ENCODE measurements around the gene PSMG4. TPM values are rescaled to one million over a fixed set of nuclear protein-coding genes. Genes with fewer than 3 reads are reported as not detected.

PSMG4 gene
- total and polyA plus RNA-seq, 2 of the 8 experiments (the other 6 are each of a cell fraction or from before 2014, with no cell fraction given) = 40.6 to 113 TPM

- DNase-seq (ENCODE audit: low read depth in 1 of 2, low spot score in 2 of 2) (no peak), FAIRE-seq (no peak)
- H3K4ac ChIP-seq (replicated peaks; ENCODE audit: insufficient read length, low read depth, low read length) = no peak overlapping the region
- no peak overlapping the region for H2BK20ac ChIP-seq (ENCODE audit: low read length)
- H3K27me3 ChIP-seq (replicated peaks in 1 of 4; ENCODE audit: control insufficient read depth in 3 of 4, extremely low read depth in 1 of 4, insufficient read depth in 3 of 4, low read length in 3 of 4) = no peaks in the 10 kb centered on the region
- ChIA-PET CTCF (ENCODE audit: partially characterized antibody) (interaction anchor here (1.0 to 12.9 kb wide), 4 partner anchors 11 to 120 kb away, joined by 3 to 263 read pairs (median 4); partner anchors contain the start of gene TUBB2B), POLR2A (ENCODE audit: partially characterized antibody) (interaction anchor here (0.6 to 10.7 kb wide), 3 partner anchors 16 to 98 kb away, joined by 3 to 122 read pairs (median 4); partner anchors contain the start of gene TUBB2B)
- no peaks in the 10 kb centered on the region for H3K9me3 ChIP-seq (ENCODE audit: insufficient read depth in 2 of 2, low read depth in 1 of 2, low read length in 1 of 2)
- H2BK15ac ChIP-seq (ENCODE audit: low read length) = no peak overlapping the region
- H3K23me2 ChIP-seq (ENCODE audit: low read depth, low read length) = no peaks in the 10 kb centered on the region
- H3K4me2 ChIP-seq (ENCODE audit: insufficient read depth in 1 of 2, low read depth in 2 of 2, low read length in 2 of 2) = no peak overlapping the region
- no peak for TF ChIP-seq HDAC6 (IDR thresholded peaks at IDR 0.05; ENCODE audit: low read depth, low read length)
- TF ChIP-seq BCL11A (IDR thresholded peaks at IDR 0.05; ENCODE audit: low read depth in 2 of 2, low read length in 2 of 2) = no peak
- TF ChIP-seq EZH2 (IDR thresholded peaks at IDR 0.05; ENCODE audit: low read depth, low read length, severe bottlenecking) = no peak
- no peak for TF ChIP-seq MAFK (IDR thresholded peaks at IDR 0.05; ENCODE audit: low read depth, low read length)
- H3K36me3 ChIP-seq (ENCODE audit: control insufficient read depth in 2 of 4, insufficient read depth in 4 of 4, low read length in 3 of 4) = no peaks in the 10 kb centered on the region
- H3K9ac ChIP-seq (replicated peaks in 1 of 4; ENCODE audit: extremely low read depth in 1 of 4, low read depth in 3 of 4, low read length in 3 of 4) = no peak overlapping the region
- H4K8ac ChIP-seq (ENCODE audit: extremely low read depth, insufficient read depth, low read length) = no peak overlapping the region
- H3K27ac ChIP-seq (ENCODE audit: low read depth, low read length) = no peak overlapping the region
- no peak overlapping the region for H2BK12ac ChIP-seq (ENCODE audit: low read depth, low read length)
- no peaks in the 10 kb centered on the region for H3K79me1 ChIP-seq (ENCODE audit: low read depth, low read length)
- H3K23ac ChIP-seq (ENCODE audit: insufficient read length) = no peak overlapping the region
- no peak overlapping the region for H3K18ac ChIP-seq (ENCODE audit: extremely low read depth, low read length)
- peaks cover 0 to 9% (median 6%) of the 10 kb centered on the region in 4 experiments; a peak in 5 of 7 replicates for H3K4me1 ChIP-seq (replicated peaks in 1 of 4; ENCODE audit: control insufficient read depth in 3 of 4, insufficient read depth in 4 of 4, low read length in 3 of 4)
- H3K4me3 ChIP-seq (ENCODE audit: extremely low read depth in 1 of 4, insufficient read depth in 2 of 4, low read depth in 3 of 4, low read length in 4 of 4) = no peak overlapping the region
- no peak overlapping the region for H2BK5ac ChIP-seq (ENCODE audit: low read depth, low read length)
- no peak overlapping the region for H3K14ac ChIP-seq (ENCODE audit: insufficient read length)
- H3K56ac ChIP-seq (replicated peaks; ENCODE audit: insufficient read length, low read depth, low read length) = no peak overlapping the region
- no peak overlapping the region for H4K91ac ChIP-seq (replicated peaks; ENCODE audit: insufficient read length, low read length)
- H2BK120ac ChIP-seq (replicated peaks; ENCODE audit: low read depth, low read length) = no peak overlapping the region
- H3K79me2 ChIP-seq (ENCODE audit: control insufficient read depth in 1 of 2, insufficient read depth in 2 of 2, low read length in 2 of 2) = no peaks in the 10 kb centered on the region
- no peak overlapping the region for H2AFZ ChIP-seq (ENCODE audit: low read length)
- no peaks in the 10 kb centered on the region for H4K20me1 ChIP-seq (replicated peaks in 1 of 2; ENCODE audit: control insufficient read depth in 1 of 2, insufficient read depth in 2 of 2, low read length in 2 of 2)
- H4K5ac ChIP-seq (ENCODE audit: insufficient read length, low read depth, low read length) = no peak overlapping the region
- WGBS, 2 experiments (ENCODE audit: extremely low coverage in 1 of 2, insufficient coverage in 1 of 2, insufficient read length in 1 of 2, insufficient replicate concordance in 2 of 2, low coverage in 1 of 2, low lambda C conversion rate in 2 of 2, missing lambda C conversion rate in 1 of 2) = 96% methylated on average over 5 of the region's 5 CpGs; no CpG with 5 or more reads in 1 of the 2 experiments
- no peak overlapping the region for H2AK5ac ChIP-seq (ENCODE audit: low read depth, low read length)
These were observed 13.5 kb upstream of the PSMG4 start for GRCh38 chr6:3245216-3245615.

Measured in H1 (cell line).